Breast epithelium (tissue), 4 donors: ENCODE measurements around the gene DUSP19. TPM values are rescaled to one million over a fixed set of nuclear protein-coding genes. Genes with fewer than 3 reads are reported as not detected.

Experiments
- DNase-seq, 2 donors: peaks; one replicate each; pipeline ENCODE4 v3.0.0-alpha.2; 2019; ENCODE audit warnings: low spot score in 2 of 2
- H3K27ac ChIP-seq, 2 donors: fragments of 200-600 bp; sonication (generic) in 1 of 2; one replicate each; pipeline ENCODE4 v1.5.1; 2016 to 2019; ENCODE audit warnings: mild to moderate bottlenecking in 1 of 2
- H3K27me3 ChIP-seq, 2 donors: fragments of 200-600 bp; sonication (generic) in 1 of 2; one replicate each; pipeline versions ENCODE4 v1.5.1 to v1.6.0; 2017 to 2019; ENCODE audit warnings: control low read depth in 1 of 2, mild to moderate bottlenecking in 1 of 2
- H3K36me3 ChIP-seq: fragments of 200-600 bp; one replicate; pipeline ENCODE4 v1.5.1; 2019
- H3K4me1 ChIP-seq, 2 donors: fragments of 200-600 bp; sonication (generic); one replicate each; pipeline ENCODE4 v1.5.1; 2016 to 2019; ENCODE audit warnings: control low read depth in 1 of 2
- H3K4me3 ChIP-seq, 3 donors: fragments of 200-600 bp; sonication (generic); 1 replicate in 2 of 3; 2 replicates in 1 of 3; pipeline ENCODE4 v1.5.1; 2016 to 2019; ENCODE audit warnings: mild to moderate bottlenecking in 3 of 3, moderate library complexity in 2 of 3
- H3K9me3 ChIP-seq, 2 donors: fragments of 200-600 bp; sonication (generic) in 1 of 2; one replicate each; pipeline ENCODE4 v1.5.1; 2016 to 2019; ENCODE audit warnings: control low read depth in 1 of 2
- POLR2A ChIP-seq: fragments of 450-650 bp; IDR thresholded peaks from one replicate; pipeline ENCODE4 v1.6.1; 2016; ENCODE audit warnings: antibody characterized with exemption, mild to moderate bottlenecking, moderate library complexity
- POLR2AphosphoS5 ChIP-seq, 3 donors: sonication (generic); formaldehyde crosslinking; IDR thresholded peaks; one replicate each; pipeline ENCODE4 v1.6.1; 2017; ENCODE audit warnings: antibody characterized with exemption in 3 of 3
- intact Hi-C: fragments of 100-400 bp; cut with DNase I; formaldehyde crosslinking; loops from one replicate; pipeline ENCODE4 v1.15.1; 2023; ENCODE audit warnings: low total_unique reads
- total RNA-seq, 3 donors: library from RNA; depleted of rRNA; stranded (reverse); fragments of >200 nt; gene quantifications; one replicate each; pipeline ENCODE4 v1.1.0, GENCODE V29; 2016
- TF ChIP-seq, protein P1 (sequence below), 3 donors: fragments of 450-650 bp; IDR thresholded peaks; one replicate each; pipeline ENCODE4 v1.5.1; 2016 to 2017; ENCODE audit warnings: antibody characterized with exemption in 3 of 3, mild to moderate bottlenecking in 3 of 3, moderate library complexity in 3 of 3

The DUSP19 gene
- total RNA-seq, 3 donors from 2014 or later = 1.6 to 3.7 (median 1.9) TPM

DNA sequence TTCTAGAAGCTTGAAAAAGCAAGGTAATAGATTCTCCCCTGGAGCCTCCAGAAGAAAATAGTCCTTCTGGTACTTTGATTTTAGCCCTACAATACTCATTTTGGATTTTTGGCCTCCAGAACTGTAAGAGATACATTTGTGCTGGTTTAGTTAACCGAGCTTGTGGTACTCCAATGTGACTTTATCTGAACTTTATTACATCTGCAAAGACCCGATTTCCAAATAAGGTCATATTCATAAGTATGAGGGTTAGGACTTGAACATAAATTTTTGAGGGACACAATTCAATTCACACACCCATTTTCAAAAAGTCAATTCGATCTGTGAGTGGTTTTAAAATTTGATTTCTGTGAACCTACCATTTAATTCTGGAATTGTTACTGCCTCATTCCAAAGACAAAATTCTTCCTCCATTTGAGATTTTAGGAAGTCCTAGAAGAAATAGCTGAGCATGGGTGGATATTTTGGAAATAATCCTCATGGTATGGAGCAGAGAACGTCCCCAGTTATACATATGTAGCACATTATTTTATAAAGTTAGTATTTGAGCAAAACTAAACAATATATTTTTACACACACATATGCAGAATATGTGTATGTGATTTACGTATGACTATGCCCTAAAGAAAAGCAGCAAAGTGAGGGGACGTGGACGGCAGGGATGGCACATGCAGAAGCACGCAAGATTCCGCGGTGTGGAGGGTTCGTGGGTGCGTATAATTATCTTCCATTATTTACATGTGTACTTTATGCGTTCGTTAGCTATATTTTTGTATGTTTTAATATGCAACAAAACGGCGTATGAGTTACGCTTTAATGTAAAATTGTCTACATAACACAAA lies 44.8 kb downstream of the DUSP19 start:
- no peaks in the 10 kb centered on the region for H3K9me3 ChIP-seq
- TF ChIP-seq POLR2A (no peak), POLR2AphosphoS5 (IDR thresholded peaks at IDR 0.05) (no peak)
- TF ChIP-seq, protein P1, sequence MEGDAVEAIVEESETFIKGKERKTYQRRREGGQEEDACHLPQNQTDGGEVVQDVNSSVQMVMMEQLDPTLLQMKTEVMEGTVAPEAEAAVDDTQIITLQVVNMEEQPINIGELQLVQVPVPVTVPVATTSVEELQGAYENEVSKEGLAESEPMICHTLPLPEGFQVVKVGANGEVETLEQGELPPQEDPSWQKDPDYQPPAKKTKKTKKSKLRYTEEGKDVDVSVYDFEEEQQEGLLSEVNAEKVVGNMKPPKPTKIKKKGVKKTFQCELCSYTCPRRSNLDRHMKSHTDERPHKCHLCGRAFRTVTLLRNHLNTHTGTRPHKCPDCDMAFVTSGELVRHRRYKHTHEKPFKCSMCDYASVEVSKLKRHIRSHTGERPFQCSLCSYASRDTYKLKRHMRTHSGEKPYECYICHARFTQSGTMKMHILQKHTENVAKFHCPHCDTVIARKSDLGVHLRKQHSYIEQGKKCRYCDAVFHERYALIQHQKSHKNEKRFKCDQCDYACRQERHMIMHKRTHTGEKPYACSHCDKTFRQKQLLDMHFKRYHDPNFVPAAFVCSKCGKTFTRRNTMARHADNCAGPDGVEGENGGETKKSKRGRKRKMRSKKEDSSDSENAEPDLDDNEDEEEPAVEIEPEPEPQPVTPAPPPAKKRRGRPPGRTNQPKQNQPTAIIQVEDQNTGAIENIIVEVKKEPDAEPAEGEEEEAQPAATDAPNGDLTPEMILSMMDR (IDR thresholded peaks at IDR 0.05) = no peak
- no peaks in the 10 kb centered on the region for H3K27me3 ChIP-seq
- H3K4me3 ChIP-seq = peak overlapping the region; percentile 86 to 94 (median 93)
- DNase-seq = no peak
- intact Hi-C loops = no loop called here
- H3K36me3 ChIP-seq = no peaks in the 10 kb centered on the region
- H3K27ac ChIP-seq = peak overlapping the region; percentile 93
- H3K4me1 ChIP-seq = no peaks in the 10 kb centered on the region

DNA sequence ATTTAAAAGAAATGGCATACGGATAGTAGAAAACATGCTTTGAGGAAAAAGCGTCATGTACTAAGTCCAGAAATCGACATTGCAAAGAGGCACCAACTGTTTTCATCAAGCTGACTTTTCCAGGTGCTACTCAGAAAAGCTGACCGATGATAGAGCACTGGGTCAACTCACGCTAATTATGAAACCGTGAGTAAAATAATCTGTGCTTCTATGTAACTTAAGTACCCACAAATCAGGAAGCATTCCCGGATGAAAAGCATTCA lies 45.3 kb downstream of the DUSP19 start:
- Histone ChIP-seq H3K4me1 (no peaks in the 10 kb centered on the region), H3K27me3 (no peaks in the 10 kb centered on the region), H3K4me3 (peak overlapping the region; percentile 86 to 94 (median 93)), H3K27ac (peak overlapping the region; percentile 93), H3K36me3 (no peaks in the 10 kb centered on the region), H3K9me3 (no peaks in the 10 kb centered on the region)
- intact Hi-C loops = no loop called here
- DNase-seq = no peak
- TF ChIP-seq POLR2AphosphoS5 (IDR thresholded peaks at IDR 0.05) (no peak), POLR2A (no peak)
- TF ChIP-seq, protein P1 (IDR thresholded peaks at IDR 0.05) = no peak

DNA sequence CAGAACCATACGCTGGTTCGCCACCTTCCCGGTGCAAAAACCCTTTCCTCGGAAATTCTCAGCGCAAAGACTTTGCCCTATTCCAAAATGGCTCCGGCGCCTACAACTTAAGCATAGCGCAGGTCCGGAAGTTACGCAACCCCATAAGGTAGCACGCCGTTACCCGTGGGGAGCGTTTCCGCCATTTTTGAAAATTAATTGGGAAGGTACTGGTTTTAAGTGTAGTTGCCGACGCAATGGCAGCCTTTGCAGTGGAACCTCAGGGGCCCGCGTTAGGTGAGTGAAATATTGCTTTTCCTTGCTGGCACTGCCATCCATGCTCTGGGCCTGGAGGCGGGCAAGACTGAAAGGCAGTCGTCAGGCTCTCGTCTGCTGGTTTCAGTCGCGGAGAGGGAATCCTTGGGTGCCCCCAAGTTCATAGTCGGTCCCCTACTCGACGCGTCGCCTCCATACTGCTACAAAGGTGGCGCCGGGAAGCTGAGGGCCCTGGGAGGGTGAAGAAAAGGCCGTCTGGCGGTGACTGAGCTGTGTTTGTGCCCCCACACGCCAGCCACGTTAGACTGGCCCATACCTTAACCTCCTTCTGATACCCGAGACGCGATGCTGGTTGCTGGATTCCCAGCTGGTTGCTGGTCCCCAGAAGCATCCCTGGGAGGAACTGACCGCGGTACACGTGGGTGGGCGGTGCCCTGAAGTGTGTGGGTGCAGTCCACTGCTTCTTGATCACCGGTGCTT lies 45.8 kb downstream of the DUSP19 start, which contains the start of gene NUP35:
TSS of gene NUP35 (plus strand) at position 222 of the 735 bp plus-strand sequence. CDS start at position 237, 15 bp downstream.
- intact Hi-C loops = no loop called here

DNA sequence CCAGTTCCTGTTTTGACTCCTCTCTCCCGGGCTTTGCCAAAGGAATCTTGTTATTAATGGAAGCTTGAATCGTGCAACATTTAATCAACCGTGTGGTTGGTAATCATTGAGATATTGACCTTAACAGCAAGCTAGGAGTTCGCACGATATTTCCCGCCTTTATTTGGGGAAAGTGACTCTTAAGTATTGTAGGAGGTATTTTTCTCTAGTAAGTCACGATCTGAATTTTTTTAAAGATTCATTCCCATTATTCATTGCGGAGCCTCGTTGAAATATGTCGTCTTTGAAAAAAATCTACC lies 46.4 kb downstream of the DUSP19 start:
- TF ChIP-seq POLR2A (no peak), POLR2AphosphoS5 (IDR thresholded peaks at IDR 0.05) (no peak)
- TF ChIP-seq, protein P1 (IDR thresholded peaks at IDR 0.05) = no peak
- Histone ChIP-seq H3K36me3 (no peaks in the 10 kb centered on the region), H3K27me3 (no peaks in the 10 kb centered on the region), H3K27ac (peak overlapping the region; percentile 93), H3K4me3 (peak overlapping the region; percentile 86 to 94 (median 93)), H3K9me3 (no peaks in the 10 kb centered on the region), H3K4me1 (no peaks in the 10 kb centered on the region)
- no peak for DNase-seq
- intact Hi-C loops = no loop called here

More for the DNA sequence above, 45.8 kb downstream of the DUSP19 start, which contains the start of gene NUP35:
- Histone ChIP-seq H3K27ac (peak within 1 kb of the TSS; percentile 93), H3K4me3 (peak within 1 kb of the TSS; percentile 86 to 94 (median 93)), H3K9me3 (no peaks in the 10 kb centered on the region), H3K36me3 (no peaks in the 10 kb centered on the region), H3K4me1 (no peaks in the 10 kb centered on the region), H3K27me3 (no peaks in the 10 kb centered on the region)
- TF ChIP-seq POLR2AphosphoS5 (IDR thresholded peaks at IDR 0.05) = peak; percentile 44 to 73 (median 69)
- TF ChIP-seq, protein P1 (IDR thresholded peaks at IDR 0.05) = no peak
- DNase-seq = peak; percentile 76 to 78
